GM15510 (cell line): ENCODE measurements around the gene PDE8B.

Source experiments
- POLR2A ChIP-seq: IDR thresholded peaks from 3 replicates; pipeline ENCODE4 v1.6.1; 2011; ENCODE audit warnings: borderline replicate concordance; ENCODE audit not compliant: insufficient read length; ENCODE audit errors: extremely low read depth

The PDE8B gene, protein sequence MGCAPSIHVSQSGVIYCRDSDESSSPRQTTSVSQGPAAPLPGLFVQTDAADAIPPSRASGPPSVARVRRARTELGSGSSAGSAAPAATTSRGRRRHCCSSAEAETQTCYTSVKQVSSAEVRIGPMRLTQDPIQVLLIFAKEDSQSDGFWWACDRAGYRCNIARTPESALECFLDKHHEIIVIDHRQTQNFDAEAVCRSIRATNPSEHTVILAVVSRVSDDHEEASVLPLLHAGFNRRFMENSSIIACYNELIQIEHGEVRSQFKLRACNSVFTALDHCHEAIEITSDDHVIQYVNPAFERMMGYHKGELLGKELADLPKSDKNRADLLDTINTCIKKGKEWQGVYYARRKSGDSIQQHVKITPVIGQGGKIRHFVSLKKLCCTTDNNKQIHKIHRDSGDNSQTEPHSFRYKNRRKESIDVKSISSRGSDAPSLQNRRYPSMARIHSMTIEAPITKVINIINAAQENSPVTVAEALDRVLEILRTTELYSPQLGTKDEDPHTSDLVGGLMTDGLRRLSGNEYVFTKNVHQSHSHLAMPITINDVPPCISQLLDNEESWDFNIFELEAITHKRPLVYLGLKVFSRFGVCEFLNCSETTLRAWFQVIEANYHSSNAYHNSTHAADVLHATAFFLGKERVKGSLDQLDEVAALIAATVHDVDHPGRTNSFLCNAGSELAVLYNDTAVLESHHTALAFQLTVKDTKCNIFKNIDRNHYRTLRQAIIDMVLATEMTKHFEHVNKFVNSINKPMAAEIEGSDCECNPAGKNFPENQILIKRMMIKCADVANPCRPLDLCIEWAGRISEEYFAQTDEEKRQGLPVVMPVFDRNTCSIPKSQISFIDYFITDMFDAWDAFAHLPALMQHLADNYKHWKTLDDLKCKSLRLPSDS

GRCh38 chr5:77210091-77210963 is at the start of gene PDE8B:
Gene PDE8B (plus strand): TSS chr5:77210680. CDS start chr5:77210926, 246 bp downstream.
- TF ChIP-seq POLR2A: no peak

- no peak for TF ChIP-seq POLR2A
Observed at GRCh38 chr5:77163453-77163852, 47.0 kb upstream of the PDE8B start.

DNA sequence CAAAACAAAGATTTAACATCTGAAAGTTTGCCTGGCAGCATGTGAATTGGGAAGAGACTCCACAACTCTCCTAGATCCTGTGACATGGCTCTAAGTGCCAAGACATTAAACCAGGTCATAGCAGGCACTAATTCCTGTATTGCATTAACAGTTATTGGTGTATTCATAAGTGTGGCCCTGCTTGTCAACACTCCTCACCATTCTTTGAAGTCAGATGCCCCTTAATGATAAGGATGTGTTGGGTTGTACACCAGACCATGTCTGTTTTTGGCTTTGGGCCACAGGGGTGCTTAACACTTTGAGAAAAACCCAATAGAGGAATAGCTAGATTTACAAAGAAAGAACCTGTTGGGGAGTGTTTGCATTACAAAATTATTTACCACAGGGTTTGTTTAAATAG is 43.4 kb upstream of the PDE8B start:
- no peak for TF ChIP-seq POLR2A

- TF ChIP-seq POLR2A: no peak
Observed at GRCh38 chr5:77167695-77168121, 42.8 kb upstream of the PDE8B start.

- no peak for TF ChIP-seq POLR2A
Observed at GRCh38 chr5:77168161-77168878, 42.2 kb upstream of the PDE8B start.

DNA sequence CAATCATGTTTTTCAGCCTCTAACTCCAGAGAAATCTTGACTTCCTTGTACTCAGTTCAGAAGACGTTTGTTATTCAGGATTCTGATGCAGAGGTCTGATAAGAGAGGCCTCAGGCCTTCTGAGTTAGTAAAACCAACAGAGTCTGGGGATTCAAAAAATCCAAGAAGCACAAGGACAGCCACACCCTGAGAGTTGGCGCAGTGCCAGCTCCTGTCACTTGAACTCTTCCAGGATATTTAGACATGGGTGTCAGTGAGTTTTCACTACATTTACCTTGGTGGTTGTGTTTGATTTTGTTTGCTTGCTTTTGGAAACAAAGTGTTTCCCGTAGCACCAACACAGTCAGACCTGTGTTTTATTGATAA is 41.6 kb upstream of the PDE8B start:
- no peak for TF ChIP-seq POLR2A

DNA sequence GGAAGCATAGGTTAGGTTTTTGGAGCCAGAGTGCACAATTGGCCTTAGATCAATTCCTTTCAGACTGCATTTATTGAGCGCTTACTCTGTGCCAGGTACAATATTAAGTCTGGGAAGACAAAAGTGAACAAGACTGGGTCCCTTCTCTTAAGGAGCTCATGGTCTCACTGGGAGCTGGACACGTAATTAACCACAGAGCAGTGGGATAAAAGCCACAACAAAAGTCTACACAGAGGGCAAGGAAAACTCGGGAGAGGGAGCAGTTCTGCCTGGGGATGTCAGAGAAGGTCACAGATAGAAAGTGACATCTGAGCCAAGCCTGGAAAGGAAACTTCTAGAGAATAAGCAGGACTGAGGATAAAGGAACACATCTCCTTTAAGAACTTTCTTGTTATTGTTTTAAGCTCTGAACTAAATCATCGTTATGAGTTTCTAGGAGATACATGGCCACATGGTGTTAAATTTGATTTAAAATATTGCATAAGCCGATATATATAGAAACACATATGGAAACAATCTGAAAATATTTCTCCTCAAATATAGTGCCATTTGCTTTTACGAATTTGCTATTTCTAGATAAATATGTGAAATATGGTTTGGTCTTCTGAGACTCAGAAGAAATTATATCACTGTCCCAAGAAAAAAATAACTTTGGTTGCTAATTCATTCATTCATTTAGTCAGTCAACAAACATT is 40.1 kb upstream of the PDE8B start:
- TF ChIP-seq POLR2A: no peak

DNA sequence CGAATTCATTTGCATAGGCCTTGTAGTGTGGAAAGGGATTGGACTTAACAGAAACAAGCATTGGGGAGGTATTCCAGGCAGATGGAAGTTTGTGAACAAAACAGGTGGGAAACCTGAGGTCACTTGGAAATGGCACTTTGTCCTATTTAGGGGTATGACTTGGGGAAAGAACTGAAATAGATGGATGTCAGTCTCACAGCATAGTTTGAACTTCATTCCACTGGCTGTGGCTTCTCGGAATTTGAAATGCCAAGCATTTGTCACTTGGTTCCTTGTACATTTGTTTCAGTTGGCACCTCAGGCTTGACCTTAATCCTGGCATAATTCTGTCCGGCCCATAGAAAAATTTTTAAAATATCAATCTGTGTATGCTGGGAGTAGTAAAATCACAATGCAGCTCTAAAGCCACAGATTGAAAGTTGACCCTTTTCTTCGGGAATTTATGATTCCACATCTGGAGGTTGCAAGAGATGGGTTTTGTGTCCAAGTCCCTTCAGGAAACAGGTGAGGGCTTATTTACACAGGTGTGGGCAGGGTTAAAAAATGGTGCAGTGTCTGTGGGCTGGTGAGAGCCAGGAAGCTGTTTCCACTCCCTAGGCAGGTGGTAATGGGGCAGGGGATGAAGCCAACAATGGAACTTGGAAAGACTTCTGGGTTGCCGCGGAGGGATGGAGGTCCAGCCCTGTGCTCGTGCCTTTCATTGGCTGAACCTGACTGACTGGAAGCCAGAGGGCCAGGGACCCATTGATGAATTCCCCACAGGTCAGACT is 39.2 kb upstream of the PDE8B start:
- TF ChIP-seq POLR2A: no peak

DNA sequence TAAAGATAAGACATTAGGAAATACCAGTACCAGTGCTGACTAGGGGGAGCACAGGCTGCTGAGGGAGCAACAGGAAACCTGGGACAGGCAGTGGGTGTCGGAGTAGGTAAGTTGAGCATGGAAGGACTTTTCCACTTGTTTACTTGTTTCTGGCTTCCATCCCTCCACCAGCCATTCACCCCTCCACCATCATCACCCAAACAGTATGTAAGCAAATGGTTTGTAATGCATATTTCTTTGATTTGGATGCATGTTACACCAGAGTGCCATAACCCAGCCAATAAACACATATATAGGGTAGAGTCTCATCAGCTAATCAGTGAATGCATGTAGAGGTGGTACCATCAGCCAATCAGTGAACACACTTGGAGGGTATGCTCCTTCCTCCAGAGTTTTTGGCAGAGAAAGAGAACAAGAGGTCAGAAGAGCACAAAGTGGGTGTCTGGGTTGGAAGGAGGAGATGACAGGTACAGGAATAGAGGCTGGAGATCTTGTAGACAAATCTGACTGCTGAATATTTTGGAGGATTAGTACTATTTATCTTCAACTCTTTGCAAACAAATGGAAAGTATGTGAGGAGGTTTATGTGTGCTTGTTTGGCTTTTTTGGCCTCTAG is 37.7 kb upstream of the PDE8B start:
- no peak for TF ChIP-seq POLR2A

DNA sequence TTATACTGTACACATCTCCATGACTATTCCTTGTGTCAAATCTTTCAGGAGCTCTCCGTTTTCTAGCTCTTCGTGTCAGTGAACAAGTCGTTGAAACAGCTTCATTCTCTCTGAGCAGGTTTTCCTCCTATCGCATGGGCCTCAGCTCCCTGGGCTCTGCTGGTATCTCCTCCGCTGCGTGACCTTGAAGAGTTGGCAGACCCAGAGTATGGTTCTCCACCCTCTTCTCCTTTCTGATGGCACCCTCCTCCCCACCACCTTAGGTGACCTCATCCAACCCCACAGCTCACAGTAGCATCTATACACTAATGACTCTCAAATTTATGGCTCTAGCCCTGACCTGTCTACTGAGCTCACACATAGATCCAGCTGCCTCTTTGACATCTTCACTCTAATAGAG is 36.0 kb upstream of the PDE8B start:
- TF ChIP-seq POLR2A: no peak

GRCh38 chr5:77175231-77175630 is 35.2 kb upstream of the PDE8B start:
- TF ChIP-seq POLR2A: no peak

GRCh38 chr5:77176429-77176828 is 34.1 kb upstream of the PDE8B start:
- TF ChIP-seq POLR2A: no peak
